ENCODE results near the gene ACTN4. TPM values are rescaled to one million over a fixed set of nuclear protein-coding genes. Genes with fewer than 3 reads are reported as not detected.

Gene ACTN4
- total and polyA plus RNA-seq, 3 experiments from 2014 or later, result 31.9 to 314 (median 295) TPM

DNA sequence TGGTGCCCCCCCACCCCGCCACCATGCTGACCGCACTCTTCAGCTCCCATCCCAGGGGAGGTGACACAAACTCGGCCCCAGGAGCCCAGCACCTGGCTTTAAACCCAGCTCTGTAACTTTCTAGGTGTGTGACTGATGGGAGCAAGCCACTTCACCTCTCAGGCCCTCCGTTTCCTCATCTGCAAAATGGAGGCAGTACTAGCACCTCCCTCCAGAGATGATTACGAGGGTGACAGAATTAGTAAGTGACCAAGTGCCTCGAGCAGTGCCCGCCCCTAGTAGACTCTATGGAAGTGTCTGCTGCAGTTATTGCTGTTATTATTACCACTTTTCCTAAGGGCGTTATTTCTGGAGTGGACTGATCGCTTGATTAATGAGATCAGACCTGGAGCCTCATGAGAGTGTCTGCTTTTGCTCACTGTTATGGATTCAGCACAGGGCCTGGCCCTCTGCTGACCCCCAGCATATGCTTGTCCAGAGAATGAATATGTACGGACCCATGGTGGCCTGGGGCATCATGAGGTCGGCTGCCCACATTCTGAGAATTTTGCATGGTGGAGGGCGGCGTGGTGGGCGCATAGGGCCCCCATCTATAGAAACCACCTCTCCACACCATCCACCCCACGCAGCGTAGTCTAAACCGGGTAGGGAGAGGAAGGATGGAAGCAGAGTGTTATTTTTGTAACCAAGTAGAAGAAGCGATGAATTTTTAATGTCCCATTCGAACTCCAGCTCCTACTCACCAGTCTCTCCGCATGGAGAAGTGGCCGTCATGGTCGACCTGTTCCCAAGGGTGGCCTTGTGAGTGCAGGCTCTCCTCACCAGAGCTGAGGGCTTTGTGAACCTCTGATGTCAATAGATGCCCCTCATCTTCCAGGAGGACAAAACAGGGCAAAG lies 48.6 kb downstream of the ACTN4 start:
- H3K27ac ChIP-seq (ENCODE audit: low read depth, low read length), result no peak overlapping the region
- ChIA-PET POLR2A (no interaction called here), CTCF (interaction anchor here (1.0 kb wide), 1 partner anchor 293 kb away, joined by 3 read pairs; the partner anchor contains the start of gene FAM98C)
- peaks cover 0 to 2% of the 10 kb centered on the region in 2 donors for H3K27me3 Mint-ChIP-seq
- DNase-seq, result no peak
- H3K36me3 ChIP-seq (ENCODE audit: insufficient read depth, low read length), result no peaks in the 10 kb centered on the region
- H3K4me1 Mint-ChIP-seq, result peaks cover 69 to 78% (median 70%) of the 10 kb centered on the region in 3 donors
- no peaks in the 10 kb centered on the region for H3K9me3 ChIP-seq (ENCODE audit: low read length)
- peaks cover 49% of the 10 kb centered on the region for H3K4me1 ChIP-seq (ENCODE audit: insufficient read depth, low read length)
- peaks cover 0 to 38% (median 2%) of the 10 kb centered on the region in 3 donors for H3K36me3 Mint-ChIP-seq
- no peak overlapping the region for H3K4me3 ChIP-seq (ENCODE audit: low read length)
- H3K27me3 ChIP-seq (ENCODE audit: insufficient read depth, low read length, poor library complexity, severe bottlenecking), result no peaks in the 10 kb centered on the region
- peak overlapping the region in 4 of 7 donors; percentile 42 to 79 (median 69) for H3K4me3 Mint-ChIP-seq
- no peaks in the 10 kb centered on the region for H3K9me3 Mint-ChIP-seq
- peak overlapping the region; percentile 53 to 96 (median 94) for H3K27ac Mint-ChIP-seq

DNA sequence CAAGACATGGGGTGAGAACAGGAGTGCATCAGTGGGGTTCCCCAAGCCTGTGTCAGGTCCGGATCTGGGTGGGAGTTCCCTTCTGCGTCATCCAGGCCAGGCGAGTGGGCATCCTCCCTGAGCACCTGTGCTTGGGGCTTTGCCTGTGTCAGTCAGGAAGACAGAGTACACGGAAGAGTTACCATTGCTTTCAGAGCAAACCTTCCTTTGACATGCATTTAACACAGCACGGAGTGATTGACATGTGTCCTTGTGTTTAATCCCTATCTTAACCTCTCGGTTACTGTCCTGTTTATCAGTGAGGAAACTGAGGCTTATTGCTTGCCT lies 49.2 kb downstream of the ACTN4 start:
- Mint-ChIP-seq H3K36me3 (peaks cover 0 to 44% (median 2%) of the 10 kb centered on the region in 3 donors), H3K27me3 (peaks cover 0 to 2% of the 10 kb centered on the region in 2 donors), H3K9me3 (no peaks in the 10 kb centered on the region), H3K4me1 (peaks cover 63 to 73% (median 67%) of the 10 kb centered on the region in 3 donors), H3K4me3 (peak overlapping the region in 1 of 7 donors; percentile 38), H3K27ac (peak overlapping the region in 7 of 8 donors; percentile 16 to 96 (median 78))
- H3K36me3 ChIP-seq (ENCODE audit: insufficient read depth, low read length), result no peaks in the 10 kb centered on the region
- CTCF ChIA-PET, result no interaction called here
- no peaks in the 10 kb centered on the region for H3K9me3 ChIP-seq (ENCODE audit: low read length)
- H3K4me3 ChIP-seq (ENCODE audit: low read length), result no peak overlapping the region
- no peaks in the 10 kb centered on the region for H3K27me3 ChIP-seq (ENCODE audit: insufficient read depth, low read length, poor library complexity, severe bottlenecking)
- peaks cover 44% of the 10 kb centered on the region for H3K4me1 ChIP-seq (ENCODE audit: insufficient read depth, low read length)
- H3K27ac ChIP-seq (ENCODE audit: low read depth, low read length), result no peak overlapping the region
- DNase-seq, result no peak
- POLR2A ChIA-PET, result no interaction called here

DNA sequence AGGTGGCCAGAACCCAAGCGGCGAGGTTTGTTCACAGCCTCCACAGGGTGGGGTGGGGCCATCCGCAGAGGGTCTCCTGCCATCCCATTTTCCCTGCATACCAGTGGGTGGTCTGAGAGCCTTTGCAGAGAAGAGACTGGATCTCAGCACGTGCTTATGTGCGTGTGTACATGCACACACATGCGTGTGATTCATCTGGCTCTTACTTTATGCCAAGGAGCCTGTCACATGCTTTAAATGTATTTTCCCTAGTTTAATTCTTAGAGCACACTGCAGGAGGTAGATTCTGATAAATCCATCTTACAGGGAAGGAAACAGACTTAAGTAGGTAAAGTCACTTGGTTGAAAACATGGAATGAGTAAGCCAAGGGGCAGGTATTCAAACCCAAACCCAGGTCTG lies 49.7 kb downstream of the ACTN4 start:
- no peak overlapping the region for H3K4me3 ChIP-seq (ENCODE audit: low read length)
- peaks cover 39% of the 10 kb centered on the region for H3K4me1 ChIP-seq (ENCODE audit: insufficient read depth, low read length)
- H3K9me3 Mint-ChIP-seq, result no peaks in the 10 kb centered on the region
- ChIA-PET CTCF (no interaction called here), POLR2A (no interaction called here)
- no peak overlapping the region for H3K27ac ChIP-seq (ENCODE audit: low read depth, low read length)
- H3K9me3 ChIP-seq (ENCODE audit: low read length), result no peaks in the 10 kb centered on the region
- H3K36me3 ChIP-seq (ENCODE audit: insufficient read depth, low read length), result peaks cover 4% of the 10 kb centered on the region
- peaks cover 57 to 68% (median 62%) of the 10 kb centered on the region in 3 donors for H3K4me1 Mint-ChIP-seq
- DNase-seq, result no peak
- peaks cover 0 to 47% (median 0%) of the 10 kb centered on the region in 3 donors for H3K36me3 Mint-ChIP-seq
- peak overlapping the region in 1 of 7 donors; percentile 38 for H3K4me3 Mint-ChIP-seq
- H3K27me3 ChIP-seq (ENCODE audit: insufficient read depth, low read length, poor library complexity, severe bottlenecking), result no peaks in the 10 kb centered on the region
- peaks cover 0 to 2% of the 10 kb centered on the region in 2 donors for H3K27me3 Mint-ChIP-seq
- peak overlapping the region in 6 of 8 donors; percentile 16 to 96 (median 48) for H3K27ac Mint-ChIP-seq

DNA sequence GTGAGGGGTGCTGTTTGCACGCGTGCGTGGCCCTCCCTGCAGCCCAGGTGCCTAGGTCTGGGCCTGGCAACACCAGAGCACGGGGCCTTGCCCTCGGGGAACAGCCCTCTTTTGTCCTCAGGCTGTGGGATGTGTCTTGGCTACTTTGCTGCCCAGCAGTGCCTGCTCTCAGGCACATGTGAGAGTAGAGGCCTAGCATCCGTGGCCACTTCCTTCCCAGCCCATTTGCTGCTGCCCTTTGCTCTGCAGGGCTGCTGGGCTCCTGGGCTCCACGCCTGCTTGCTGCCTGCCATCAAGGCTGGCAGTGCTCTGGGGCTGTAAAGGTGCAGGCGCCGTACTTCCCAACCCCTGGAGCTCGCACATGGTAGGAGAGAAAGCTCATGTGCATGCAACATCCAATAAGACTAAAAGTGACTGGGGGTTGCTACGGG lies 50.2 kb downstream of the ACTN4 start:
- H3K36me3 ChIP-seq (ENCODE audit: insufficient read depth, low read length), result peaks cover 6% of the 10 kb centered on the region
- H3K4me3 Mint-ChIP-seq, result no peak overlapping the region
- H3K4me3 ChIP-seq (ENCODE audit: low read length), result no peak overlapping the region
- H3K4me1 Mint-ChIP-seq, result peaks cover 53 to 63% (median 57%) of the 10 kb centered on the region in 3 donors
- no peaks in the 10 kb centered on the region for H3K9me3 Mint-ChIP-seq
- H3K9me3 ChIP-seq (ENCODE audit: low read length), result no peaks in the 10 kb centered on the region
- H3K36me3 Mint-ChIP-seq, result peaks cover 0 to 52% (median 0%) of the 10 kb centered on the region in 3 donors
- DNase-seq, result no peak
- no peak overlapping the region for H3K27ac ChIP-seq (ENCODE audit: low read depth, low read length)
- CTCF ChIA-PET, result no interaction called here
- peaks cover 34% of the 10 kb centered on the region for H3K4me1 ChIP-seq (ENCODE audit: insufficient read depth, low read length)
- H3K27ac Mint-ChIP-seq, result peak overlapping the region in 5 of 8 donors; percentile 52 to 85 (median 58)
- peaks cover 0 to 2% of the 10 kb centered on the region in 2 donors for H3K27me3 Mint-ChIP-seq
- POLR2A ChIA-PET, result no interaction called here
- no peaks in the 10 kb centered on the region for H3K27me3 ChIP-seq (ENCODE audit: insufficient read depth, low read length, poor library complexity, severe bottlenecking)

DNA sequence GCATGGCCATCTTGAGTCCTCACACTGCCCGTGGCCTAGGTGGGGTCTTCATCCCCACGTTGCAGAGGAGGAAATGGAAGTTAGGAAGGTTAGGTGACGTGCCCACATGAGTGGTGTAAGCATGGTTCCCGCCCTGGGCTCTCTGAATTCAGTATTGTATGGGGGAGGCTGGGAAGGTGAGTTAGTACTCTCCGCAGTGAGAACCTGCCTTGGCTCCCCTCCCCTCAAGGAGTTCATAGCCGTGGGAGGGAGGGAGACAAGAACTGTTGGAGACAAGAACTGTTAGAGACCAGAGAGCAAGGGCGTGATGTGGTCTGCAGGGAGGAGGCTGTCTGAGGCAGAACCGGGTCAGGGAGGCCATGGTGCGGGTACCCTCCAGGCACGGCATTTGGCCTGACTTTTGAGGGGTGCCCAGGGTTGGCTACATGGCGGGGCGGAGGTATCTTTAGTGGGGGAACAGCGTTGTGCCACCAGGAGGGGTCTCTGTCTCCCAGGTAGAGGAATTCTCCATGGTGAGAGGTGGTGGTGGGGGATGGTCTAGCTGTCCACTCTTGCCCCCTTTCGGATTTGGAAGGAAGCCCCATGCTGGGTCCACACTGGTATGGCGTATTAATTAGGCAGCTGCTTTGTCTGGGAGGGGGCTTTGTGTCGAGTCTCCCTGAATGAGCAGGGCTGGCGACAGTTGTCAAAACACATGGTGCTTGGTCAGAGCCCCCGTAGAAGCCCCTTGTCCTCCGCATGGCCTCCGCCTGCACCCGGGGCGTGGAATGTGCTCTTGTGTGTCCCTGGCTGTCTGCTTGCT lies 51.0 kb downstream of the ACTN4 start:
- H3K4me1 Mint-ChIP-seq, result peaks cover 45 to 55% (median 49%) of the 10 kb centered on the region in 3 donors
- H3K27ac Mint-ChIP-seq, result peak overlapping the region; percentile 39 to 92 (median 70)
- peaks cover 0 to 58% (median 0%) of the 10 kb centered on the region in 3 donors for H3K36me3 Mint-ChIP-seq
- no peaks in the 10 kb centered on the region for H3K9me3 ChIP-seq (ENCODE audit: low read length)
- ChIA-PET POLR2A (no interaction called here), CTCF (no interaction called here)
- H3K9me3 Mint-ChIP-seq, result no peaks in the 10 kb centered on the region
- peaks cover 0 to 2% of the 10 kb centered on the region in 2 donors for H3K27me3 Mint-ChIP-seq
- peaks cover 6% of the 10 kb centered on the region for H3K36me3 ChIP-seq (ENCODE audit: insufficient read depth, low read length)
- no peak for DNase-seq
- peaks cover 26% of the 10 kb centered on the region for H3K4me1 ChIP-seq (ENCODE audit: insufficient read depth, low read length)
- no peak overlapping the region for H3K4me3 ChIP-seq (ENCODE audit: low read length)
- H3K4me3 Mint-ChIP-seq, result peak overlapping the region in 1 of 7 donors; percentile 48
- no peaks in the 10 kb centered on the region for H3K27me3 ChIP-seq (ENCODE audit: insufficient read depth, low read length, poor library complexity, severe bottlenecking)
- no peak overlapping the region for H3K27ac ChIP-seq (ENCODE audit: low read depth, low read length)

DNA sequence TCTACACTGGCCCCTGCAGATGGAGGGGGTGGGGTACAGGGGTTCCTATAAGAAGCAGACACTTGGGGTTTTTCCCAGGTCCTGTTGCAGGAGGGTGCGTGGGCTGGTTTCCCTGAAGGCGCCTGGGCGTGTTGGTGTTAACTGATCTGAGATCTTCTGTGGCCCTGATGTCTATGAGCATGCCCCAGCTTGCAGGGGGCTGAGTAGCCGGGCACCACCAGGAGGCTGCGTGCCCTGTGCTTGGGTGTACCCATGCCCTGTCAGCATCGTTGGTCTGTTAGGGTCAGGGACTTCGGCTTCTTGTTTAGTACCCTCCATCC lies 51.5 kb downstream of the ACTN4 start:
- peaks cover 40 to 50% (median 44%) of the 10 kb centered on the region in 3 donors for H3K4me1 Mint-ChIP-seq
- Histone ChIP-seq H3K4me1 (ENCODE audit: insufficient read depth, low read length) (peaks cover 21% of the 10 kb centered on the region), H3K27ac (ENCODE audit: low read depth, low read length) (no peak overlapping the region), H3K36me3 (ENCODE audit: insufficient read depth, low read length) (peaks cover 8% of the 10 kb centered on the region), H3K27me3 (ENCODE audit: insufficient read depth, low read length, poor library complexity, severe bottlenecking) (no peaks in the 10 kb centered on the region), H3K9me3 (ENCODE audit: low read length) (no peaks in the 10 kb centered on the region), H3K4me3 (ENCODE audit: low read length) (no peak overlapping the region)
- POLR2A ChIA-PET, result no interaction called here
- no peaks in the 10 kb centered on the region for H3K9me3 Mint-ChIP-seq
- DNase-seq, result no peak
- peak overlapping the region in 1 of 7 donors; percentile 15 for H3K4me3 Mint-ChIP-seq
- H3K27ac Mint-ChIP-seq, result peak overlapping the region in 4 of 8 donors; percentile 33 to 92 (median 57)
- CTCF ChIA-PET, result no interaction called here
- peaks cover 0 to 2% of the 10 kb centered on the region in 2 donors for H3K27me3 Mint-ChIP-seq
- H3K36me3 Mint-ChIP-seq, result peaks cover 0 to 63% (median under 1%) of the 10 kb centered on the region in 3 donors

DNA sequence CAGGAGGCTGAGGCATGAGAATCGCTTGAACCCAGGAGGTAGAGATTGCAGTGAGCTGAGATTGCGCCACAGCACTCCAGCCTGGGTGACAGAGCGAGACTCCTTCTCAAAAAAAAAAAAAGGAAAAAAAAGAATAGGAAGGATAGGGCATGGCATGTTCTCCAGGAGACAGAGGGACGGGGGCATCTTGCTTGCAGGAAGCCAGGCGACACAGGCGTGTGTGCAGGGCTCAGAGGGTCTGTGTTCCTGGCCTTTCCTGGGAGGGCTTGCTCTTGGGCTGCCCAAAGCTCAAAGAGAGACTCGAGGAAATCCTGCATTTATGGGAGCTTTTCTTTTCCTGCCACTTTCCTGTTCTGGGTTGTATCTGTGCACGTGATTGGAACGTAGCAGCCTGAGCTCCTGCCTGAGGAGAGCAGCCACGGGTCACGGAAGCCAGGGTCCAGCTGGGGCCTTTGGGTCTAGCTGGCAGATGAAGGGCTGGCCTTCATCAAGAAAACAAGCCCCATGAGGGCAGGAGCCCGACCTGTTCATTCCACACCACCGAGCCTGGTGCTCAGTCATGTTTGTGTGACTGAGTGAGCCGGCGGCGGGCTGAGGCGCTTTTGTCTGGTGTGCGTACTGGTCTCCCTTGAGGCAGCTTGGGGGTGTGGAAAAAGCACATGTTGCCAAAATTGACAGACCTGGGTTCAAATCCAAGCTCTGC lies 52.3 kb downstream of the ACTN4 start:
- Mint-ChIP-seq H3K36me3 (peaks cover 0 to 71% (median 4%) of the 10 kb centered on the region in 3 donors), H3K4me3 (no peak overlapping the region), H3K27ac (peak overlapping the region in 4 of 8 donors; percentile 33 to 93 (median 50)), H3K9me3 (no peaks in the 10 kb centered on the region), H3K4me1 (peaks cover 31 to 42% (median 40%) of the 10 kb centered on the region in 3 donors), H3K27me3 (peaks cover 0 to 2% of the 10 kb centered on the region in 2 donors)
- Histone ChIP-seq H3K4me3 (ENCODE audit: low read length) (no peak overlapping the region), H3K27ac (ENCODE audit: low read depth, low read length) (no peak overlapping the region), H3K4me1 (ENCODE audit: insufficient read depth, low read length) (peaks cover 13% of the 10 kb centered on the region), H3K36me3 (ENCODE audit: insufficient read depth, low read length) (peaks cover 13% of the 10 kb centered on the region), H3K27me3 (ENCODE audit: insufficient read depth, low read length, poor library complexity, severe bottlenecking) (no peaks in the 10 kb centered on the region), H3K9me3 (ENCODE audit: low read length) (no peaks in the 10 kb centered on the region)
- CTCF ChIA-PET, result no interaction called here
- POLR2A ChIA-PET, result no interaction called here
- DNase-seq, result no peak

All from CD8-positive, alpha-beta memory T cell (primary cell).